Gastroesophageal sphincter (tissue), 3 donors: Measurements from ENCODE around the gene BMP5.

ENCODE experiments used
- CTCF ChIP-seq, 4 experiments: fragments of 200-600 bp in 2 of 4; fragments of 450-650 bp in 2 of 4; sonication (generic) in 1 of 4; IDR thresholded peaks; one replicate each; pipeline ENCODE4 v1.5.1; 2017 to 2019; ENCODE audit warnings: antibody characterized with exemption in 4 of 4, mild to moderate bottlenecking in 2 of 4, moderate library complexity in 2 of 4
- EP300 ChIP-seq: sonication (generic); formaldehyde crosslinking; IDR thresholded peaks from one replicate; pipeline ENCODE4 v1.6.1; 2017; ENCODE audit warnings: antibody characterized with exemption, mild to moderate bottlenecking

GRCh38 chr6:55818482-55818881 is 56.9 kb downstream of the BMP5 start:
- no peak for TF ChIP-seq EP300
- TF ChIP-seq CTCF (IDR thresholded peaks at IDR 0.05), result no peak
